H1 (cell line): ENCODE results near the gene CYREN.

Source experiments
- ATF3 ChIP-seq: IDR thresholded peaks from 2 replicates; pipeline ENCODE4 v1.6.1; 2011; ENCODE audit warnings: low read depth, mild to moderate bottlenecking, low read length; ENCODE audit not compliant: insufficient read depth
- CTCF ChIP-seq, 3 experiments: IDR thresholded peaks; 1 replicate in 2 of 3; 2 replicates in 1 of 3; pipeline versions ENCODE4 v1.5.1 to v1.6.1; 2011; ENCODE audit warnings: low read length in 3 of 3, mild to moderate bottlenecking in 3 of 3, inconsistent platforms in 2 of 3, low read depth in 1 of 3, moderate library complexity in 1 of 3; ENCODE audit not compliant: insufficient read depth in 1 of 3; ENCODE audit errors: control extremely low read depth in 1 of 3
- MAX ChIP-seq: IDR thresholded peaks from 2 replicates; pipeline ENCODE4 v1.6.1; 2012; ENCODE audit warnings: inconsistent platforms
- POLR2A ChIP-seq, 2 experiments: IDR thresholded peaks; 1 replicate in 1 of 2; 2 replicates in 1 of 2; pipeline ENCODE4 v1.6.1; 2011; ENCODE audit warnings: low read depth in 2 of 2, low read length in 2 of 2, mild to moderate bottlenecking in 2 of 2; ENCODE audit errors: control extremely low read depth in 1 of 2
- SP2 ChIP-seq: IDR thresholded peaks from 2 replicates; pipeline ENCODE4 v1.6.1; 2012; ENCODE audit warnings: mild to moderate bottlenecking, low read length, inconsistent platforms

GRCh38 chr7:135215180-135215579 lies 44.7 kb upstream of the CYREN start:
- TF ChIP-seq POLR2A (IDR thresholded peaks at IDR 0.05; ENCODE audit: control extremely low read depth in 1 of 2, low read depth in 2 of 2, low read length in 2 of 2), result no peak
- TF ChIP-seq ATF3, result no peak
- TF ChIP-seq SP2, result no peak
- TF ChIP-seq CTCF (IDR thresholded peaks at IDR 0.05; ENCODE audit: control extremely low read depth in 1 of 3, insufficient read depth in 1 of 3, low read depth in 1 of 3, low read length in 3 of 3), result no peak
- TF ChIP-seq MAX, result no peak
